ENCODE measurements around the gene CLIP2.
"Not testable (repeated sequence)": the region's sequence is repeated elsewhere in the genome, so short reads cannot be mapped to it uniquely, and the experiment has no call there.

Gene CLIP2

DNA sequence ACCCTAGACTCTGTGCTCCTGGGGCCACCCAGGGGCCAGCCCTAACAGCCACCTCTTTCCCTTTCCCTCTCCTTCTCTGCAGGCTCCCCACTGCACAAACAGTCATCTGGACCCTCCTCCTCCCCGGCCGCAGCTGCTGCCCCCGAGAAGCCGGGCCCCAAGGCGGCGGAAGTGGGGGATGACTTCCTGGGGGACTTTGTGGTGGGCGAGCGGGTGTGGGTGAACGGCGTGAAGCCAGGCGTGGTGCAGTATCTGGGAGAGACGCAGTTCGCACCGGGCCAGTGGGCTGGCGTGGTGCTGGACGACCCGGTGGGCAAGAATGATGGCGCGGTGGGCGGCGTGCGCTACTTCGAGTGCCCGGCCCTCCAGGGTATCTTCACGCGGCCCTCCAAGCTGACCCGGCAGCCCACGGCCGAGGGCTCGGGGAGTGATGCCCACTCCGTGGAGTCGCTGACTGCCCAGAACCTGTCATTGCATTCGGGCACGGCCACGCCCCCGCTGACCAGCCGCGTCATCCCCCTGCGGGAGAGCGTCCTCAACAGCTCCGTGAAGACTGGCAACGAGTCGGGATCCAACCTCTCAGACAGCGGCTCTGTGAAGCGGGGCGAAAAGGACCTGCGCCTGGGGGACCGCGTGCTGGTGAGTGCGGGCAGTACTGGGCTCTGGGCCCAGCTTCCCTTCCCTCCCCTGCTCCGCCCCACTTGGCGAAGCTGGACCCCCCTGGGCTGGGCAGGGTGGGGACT is 49.3 kb downstream of the CLIP2 start:
- no peak for DNase-seq

DNA sequence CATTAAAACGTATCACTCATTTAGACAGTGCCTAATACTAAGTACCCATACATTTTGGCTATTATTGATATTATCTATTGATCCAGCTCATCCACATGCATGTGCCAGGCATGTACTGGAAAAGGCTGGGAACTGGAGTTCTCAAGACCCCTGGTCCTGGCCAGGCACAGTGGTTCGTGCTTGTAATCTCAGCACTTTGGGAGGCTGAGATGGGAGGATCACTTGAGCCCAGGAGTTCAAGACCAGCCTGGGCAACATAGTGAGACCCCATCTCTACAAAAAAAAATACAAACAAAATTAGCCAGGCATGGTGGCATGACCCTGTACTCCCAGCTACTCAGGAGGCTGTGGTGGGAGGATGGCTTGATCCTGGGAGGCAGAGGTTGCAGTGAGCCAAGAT is 50.4 kb downstream of the CLIP2 start:
- DNase-seq = not testable (repeated sequence)

DNA sequence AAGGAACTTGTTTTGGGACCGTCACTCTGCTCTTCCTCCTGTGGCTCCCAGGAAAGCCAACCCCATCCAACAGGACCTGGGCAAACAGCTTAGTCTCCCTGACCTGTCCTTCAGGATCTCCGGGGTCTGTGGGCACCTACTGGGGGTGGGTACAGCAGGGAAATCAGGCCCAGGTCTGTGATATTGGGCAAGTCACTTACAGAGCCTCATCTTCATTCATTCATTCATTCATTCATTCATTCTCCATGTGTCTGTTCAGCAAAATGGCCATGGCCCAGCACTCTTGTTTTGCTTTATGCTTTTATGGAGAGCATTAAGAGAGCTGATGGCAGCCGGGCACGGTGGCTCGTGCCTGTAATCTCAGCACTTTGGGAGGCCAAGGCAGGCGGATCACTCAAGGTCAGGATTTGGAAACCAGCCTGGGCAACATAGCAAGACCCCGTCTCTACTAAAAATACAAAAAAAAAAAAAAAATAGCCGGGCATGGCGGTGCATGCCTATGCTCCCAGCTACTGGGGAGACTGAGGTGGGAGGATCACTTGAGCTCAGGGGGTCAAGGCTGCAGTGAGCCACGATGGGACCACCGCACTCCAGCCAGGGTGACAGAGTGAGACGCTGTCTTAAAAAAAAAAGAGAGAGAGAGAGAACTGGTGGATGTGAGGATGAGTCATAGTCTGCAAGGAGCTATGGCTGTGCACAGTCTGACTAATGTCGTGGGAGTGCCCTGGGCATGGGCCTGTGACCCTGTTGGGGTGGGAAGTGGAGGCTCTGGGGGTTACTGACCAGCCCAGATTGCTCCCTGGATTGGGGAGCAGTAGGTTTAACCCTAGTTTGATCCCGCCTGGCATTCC is 54.3 kb downstream of the CLIP2 start:
- DNase-seq = peak; percentile 84

DNA sequence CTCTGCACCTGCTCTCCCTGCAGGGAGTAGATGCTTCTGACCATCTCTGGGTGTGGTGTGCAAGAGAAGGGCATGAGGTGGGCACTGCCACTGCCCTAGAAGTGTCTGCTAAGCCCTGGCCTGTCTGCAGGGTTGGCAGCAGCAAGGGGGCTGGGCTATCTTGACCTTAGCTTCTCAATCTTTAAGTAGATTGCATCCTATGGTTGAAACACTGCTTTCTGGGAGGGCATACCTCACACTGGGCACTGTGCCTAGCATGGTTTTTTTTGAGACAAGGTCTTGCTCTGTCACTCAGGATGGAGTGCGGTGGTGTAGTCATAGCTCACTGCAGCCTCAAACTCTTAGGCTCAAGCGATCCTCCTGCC is 54.9 kb downstream of the CLIP2 start:
- DNase-seq = peak; percentile 56

DNA sequence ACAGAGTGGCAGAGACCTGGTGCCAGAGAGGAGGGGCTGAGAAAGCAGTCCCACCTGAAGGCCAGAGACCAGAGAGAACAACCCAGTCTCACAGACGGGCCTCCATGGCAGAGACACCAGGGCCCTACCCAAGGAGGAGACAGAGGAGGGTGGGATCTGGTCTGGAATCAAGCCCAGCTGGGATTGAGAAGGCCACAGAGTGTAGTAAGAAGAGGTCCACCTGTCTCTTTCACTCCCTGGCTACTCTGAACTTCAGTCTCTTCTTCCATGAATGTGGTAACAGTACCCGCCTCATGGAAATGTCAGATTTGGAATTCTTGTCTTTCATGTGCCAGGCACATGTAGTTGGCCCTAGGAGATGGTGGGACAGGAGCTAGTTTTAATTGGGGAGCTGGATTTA is 55.6 kb downstream of the CLIP2 start:
- no peak for DNase-seq

DNA sequence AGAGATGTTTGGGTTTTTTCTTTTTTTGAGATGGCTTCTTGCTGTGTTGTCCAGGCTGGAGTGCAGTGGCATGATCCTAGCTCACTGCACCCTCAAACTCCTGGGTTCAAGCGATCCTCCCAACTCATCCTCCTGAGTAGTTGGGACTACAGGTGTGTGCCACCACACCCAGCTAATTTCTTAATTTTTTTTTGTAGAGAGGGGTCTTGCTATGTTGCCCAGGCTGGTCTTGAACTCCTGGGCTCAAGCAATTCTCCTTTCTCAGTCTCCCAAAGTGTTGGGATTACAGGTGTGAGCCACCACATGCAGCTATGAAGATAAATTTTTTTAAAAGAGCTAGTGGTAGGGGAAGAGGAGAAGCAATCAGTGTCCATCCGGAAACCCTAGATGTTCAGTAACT is 56.8 kb downstream of the CLIP2 start:
- DNase-seq = no peak

DNA sequence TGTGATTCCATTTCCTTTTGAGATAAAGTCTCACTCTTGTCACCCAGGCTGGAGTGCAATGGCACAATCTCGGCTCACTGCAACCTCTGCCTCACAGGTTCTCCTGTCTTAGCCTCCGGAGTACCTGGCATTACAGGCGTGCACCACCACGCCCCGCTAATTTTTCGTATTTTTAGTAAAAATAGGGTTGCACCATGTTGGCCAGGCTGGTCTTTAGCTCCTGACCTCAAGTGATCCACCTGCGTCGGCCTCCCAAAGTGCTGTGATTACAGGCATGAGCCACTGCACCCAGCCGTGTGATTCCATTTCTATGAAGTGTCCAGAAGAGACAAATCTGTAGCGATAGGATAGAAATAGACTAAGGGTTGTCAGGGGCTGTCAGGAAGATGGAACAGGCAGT is 60.4 kb downstream of the CLIP2 start:
- DNase-seq = no peak

DNA sequence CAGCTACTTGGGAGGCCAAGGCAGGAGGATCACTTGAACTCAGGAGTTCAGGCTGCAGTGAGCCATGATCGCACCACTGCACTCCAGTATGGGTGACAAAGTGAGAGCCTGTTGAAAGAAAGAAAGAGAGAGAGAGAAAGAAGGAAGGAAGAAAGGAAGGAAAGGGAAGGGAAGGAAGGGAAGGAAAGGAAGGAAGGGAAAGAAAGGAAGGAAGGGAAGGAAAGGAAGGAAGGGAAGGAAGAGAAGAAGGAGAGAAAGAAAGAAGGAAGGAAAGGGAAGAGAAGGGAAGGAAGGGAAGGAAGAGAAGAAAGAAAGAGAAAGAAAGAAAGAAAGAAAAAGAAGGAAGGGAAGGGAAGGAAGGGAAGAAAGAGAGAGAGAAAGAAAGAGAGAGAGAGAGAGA is 61.5 kb downstream of the CLIP2 start:
- no peak for DNase-seq

DNA sequence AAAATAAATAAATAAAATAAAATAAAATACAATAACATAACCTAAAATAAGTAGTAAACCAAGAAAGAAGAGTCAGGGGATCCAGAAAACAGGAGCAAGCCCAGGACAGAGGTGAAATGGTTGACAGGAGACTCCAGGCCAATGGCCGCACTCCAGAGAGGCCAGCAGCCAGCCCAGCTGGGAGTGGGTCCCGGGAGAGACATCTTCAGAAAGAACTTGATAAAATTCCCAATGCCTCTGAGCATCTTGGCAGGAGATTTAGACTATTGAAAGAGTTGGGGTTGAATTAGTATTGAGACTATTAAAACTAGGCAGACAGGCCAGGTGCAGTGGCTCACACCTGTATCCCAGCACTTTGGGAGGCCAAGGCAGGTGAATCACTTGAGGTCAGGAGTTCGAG is 62.6 kb downstream of the CLIP2 start:
- DNase-seq = no peak

DNA sequence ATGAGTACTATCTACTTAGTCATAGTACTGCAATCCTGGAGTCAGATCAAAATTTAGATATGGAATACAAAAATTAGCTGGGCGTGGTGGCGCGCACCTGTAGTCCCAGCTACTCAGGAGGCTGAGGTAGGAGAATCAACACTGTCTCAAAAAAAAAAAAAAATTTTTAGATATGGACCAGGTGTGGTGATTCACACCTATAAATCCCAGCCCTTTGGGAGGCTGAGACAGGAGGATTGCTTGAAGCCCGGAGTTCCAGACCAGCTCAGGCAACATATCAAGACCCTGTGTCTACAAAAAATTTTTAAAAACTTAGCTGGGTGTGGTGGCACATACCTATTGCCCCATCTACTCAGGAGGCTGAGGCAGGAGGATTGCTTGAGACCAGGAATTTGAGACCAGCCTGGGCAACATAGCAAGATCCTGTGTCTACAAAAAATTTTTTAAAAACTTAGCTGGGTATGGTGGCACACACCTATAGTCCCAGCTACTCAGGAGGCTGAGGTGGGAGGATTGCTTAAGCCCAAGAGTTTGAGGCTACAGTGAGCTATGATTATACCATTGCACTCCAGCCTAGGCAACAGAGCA is 63.4 kb downstream of the CLIP2 start:
- DNase-seq = not testable (repeated sequence)

DNA sequence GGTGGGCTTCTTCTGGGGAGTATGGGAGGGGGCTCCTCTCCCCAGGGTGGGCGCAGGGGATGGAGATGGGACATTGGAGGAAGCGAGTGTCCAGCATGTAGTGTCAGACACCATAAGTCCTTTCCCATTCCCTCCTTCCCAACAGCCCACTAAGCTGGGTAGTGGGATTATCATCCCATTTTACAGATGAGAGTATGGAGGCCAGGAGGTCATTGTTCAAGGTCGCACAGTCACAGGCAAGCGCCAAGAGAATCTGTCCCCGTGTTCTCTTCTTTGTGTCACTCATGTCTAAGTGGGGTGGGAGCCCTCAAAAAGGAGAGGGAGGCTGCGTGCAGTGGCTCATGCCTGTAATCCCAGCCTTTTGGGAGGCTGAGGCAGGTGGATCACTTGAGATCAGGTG is 64.8 kb downstream of the CLIP2 start:
- DNase-seq = no peak

DNA sequence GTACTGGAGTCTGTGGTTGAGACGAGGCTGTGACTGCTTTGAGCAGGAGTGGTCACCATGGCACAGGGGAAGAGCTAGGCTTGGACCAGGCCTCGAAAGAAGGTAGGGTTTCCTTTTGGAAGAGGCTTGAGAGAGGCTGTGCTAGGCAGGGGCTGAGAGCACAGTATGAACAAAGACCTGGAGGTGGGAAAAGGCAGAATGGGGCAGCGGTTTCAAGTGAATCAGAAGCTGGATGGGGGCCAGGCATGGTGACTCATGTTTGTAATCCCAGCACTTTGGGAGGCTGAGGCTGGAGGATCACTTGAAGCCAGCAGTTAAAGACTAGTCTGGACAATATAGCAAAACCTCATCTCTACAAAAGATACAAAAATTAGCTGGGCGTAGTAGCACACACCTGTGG is 65.9 kb downstream of the CLIP2 start:
- peak; percentile 88 for DNase-seq

DNA sequence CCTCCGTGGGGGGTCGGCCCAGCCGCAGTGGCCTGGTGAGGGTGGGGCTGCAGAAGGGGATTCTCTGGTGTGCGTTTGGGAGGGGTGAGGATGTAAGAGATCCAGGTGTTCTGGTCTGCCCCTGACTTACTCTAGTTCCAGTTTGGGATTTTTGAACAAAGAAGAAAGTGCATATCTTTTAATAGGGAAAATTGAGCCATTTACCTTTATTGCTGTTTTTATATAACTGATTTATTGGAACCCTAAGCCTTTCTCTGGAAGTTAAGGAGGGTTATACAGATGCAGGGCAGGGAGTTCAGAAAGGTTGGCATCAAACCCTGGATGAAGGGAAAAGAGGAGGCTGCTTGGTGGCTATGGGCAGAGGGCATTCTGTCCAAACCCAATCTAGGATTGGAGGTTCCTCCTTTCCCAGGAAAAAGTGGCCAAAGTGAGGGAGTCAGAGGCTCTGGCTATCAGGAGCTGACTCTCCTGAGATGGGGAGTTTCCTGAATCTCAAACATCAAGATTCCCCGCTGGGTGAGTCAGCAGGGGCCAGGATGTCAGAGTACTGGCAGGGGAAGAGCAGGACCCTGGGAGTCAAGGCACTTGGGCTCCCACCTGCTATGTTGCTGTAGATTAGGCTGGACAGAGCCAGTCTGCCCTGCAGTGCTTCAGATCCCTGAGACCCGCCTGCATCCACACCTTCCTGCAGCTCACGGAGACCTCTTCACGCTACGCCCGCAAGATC is 67.5 kb downstream of the CLIP2 start:
- peak; percentile 58 for DNase-seq

DNA sequence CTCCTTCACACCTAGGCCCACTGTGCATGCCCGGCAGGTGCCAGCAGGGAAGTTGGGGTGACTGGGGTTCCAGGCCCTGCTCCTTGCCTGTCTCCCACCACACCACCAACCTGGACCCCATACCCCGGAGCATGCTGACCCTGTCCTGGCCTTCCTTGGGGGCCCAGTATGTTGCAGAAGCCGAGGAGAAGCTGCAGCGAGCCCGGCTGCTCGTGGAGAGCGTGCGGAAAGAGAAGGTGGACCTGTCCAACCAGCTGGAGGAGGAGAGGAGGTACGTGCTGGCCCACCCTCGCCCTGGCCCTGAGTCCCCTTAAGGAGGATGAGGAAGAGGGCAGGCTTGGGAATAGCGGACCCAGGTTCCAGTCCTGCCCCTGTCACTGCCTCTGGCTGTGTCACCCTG is 70.8 kb downstream of the CLIP2 start:
- no peak for DNase-seq

DNA sequence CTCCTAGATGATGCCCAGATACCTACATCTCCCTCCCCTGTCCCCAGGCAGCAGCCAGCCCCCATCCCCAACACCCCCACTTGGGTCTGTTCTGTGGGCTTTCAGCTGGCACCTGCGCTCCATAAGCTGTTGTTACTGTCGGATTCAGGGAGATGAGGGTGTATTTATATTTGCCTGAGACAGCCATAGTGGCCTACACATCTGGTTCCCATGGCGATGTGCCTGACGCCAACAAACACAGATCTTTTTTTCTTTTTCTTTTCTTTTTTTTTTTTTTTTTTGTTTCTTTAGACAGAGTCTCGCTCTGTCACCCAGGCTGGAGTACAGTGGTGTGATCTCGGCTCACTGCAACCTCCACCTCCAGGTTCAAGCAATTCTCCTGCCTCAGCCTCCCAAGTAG is 73.1 kb downstream of the CLIP2 start:
- DNase-seq = no peak

DNA sequence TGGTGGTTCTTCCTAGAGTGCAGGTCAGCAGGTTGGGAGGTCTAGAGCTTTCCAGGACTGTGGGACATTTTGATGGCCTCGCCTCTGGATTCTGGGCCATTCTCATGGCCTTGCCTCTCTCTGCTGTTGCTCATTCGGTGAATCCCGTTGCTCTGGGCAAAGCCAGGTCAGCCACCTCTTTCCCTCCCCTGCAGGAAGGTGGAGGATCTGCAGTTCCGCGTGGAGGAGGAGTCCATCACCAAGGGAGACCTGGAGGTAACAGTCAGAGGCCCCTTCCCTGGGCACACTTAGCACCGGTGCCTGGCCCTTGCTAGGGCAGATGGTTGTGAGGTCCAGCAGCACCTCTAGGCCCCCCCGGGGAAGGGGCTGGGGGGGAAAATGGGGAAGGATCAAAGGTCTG is 74.9 kb downstream of the CLIP2 start:
- DNase-seq = no peak

DNA sequence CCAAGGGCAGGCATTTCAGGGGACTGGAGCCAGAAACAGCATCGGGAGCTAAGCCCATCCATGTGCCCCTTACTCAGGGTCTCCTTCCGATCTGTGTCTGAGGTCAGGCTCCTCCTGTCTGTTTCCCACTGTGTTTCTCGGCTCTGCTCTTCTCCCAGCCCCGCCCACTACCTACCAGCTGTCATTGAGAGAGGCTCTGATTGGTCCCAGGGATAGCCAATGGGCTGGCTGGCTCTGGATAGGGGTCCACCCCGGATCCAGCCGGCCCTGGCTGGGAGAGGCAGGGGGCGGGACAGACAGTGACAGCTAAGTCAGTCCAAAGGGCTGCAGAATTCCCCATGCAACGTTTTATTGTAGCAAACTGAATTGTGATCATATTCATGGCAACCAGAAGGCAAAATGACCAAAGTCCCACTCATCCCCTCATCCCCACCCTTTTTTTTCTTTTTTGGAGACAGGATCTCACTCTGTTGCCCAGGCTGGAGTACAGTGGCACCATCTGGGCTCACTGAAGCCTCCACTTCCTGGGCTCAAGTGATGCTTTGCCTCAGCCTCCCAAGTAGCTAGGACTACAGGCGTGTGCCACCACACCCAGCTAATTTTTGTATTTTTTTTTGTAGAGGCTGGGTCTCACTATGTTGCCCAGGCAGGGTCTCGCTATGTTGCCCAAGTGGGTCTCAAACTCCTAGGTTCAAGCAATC is 76.3 kb downstream of the CLIP2 start:
- DNase-seq = peak; percentile 39

DNA sequence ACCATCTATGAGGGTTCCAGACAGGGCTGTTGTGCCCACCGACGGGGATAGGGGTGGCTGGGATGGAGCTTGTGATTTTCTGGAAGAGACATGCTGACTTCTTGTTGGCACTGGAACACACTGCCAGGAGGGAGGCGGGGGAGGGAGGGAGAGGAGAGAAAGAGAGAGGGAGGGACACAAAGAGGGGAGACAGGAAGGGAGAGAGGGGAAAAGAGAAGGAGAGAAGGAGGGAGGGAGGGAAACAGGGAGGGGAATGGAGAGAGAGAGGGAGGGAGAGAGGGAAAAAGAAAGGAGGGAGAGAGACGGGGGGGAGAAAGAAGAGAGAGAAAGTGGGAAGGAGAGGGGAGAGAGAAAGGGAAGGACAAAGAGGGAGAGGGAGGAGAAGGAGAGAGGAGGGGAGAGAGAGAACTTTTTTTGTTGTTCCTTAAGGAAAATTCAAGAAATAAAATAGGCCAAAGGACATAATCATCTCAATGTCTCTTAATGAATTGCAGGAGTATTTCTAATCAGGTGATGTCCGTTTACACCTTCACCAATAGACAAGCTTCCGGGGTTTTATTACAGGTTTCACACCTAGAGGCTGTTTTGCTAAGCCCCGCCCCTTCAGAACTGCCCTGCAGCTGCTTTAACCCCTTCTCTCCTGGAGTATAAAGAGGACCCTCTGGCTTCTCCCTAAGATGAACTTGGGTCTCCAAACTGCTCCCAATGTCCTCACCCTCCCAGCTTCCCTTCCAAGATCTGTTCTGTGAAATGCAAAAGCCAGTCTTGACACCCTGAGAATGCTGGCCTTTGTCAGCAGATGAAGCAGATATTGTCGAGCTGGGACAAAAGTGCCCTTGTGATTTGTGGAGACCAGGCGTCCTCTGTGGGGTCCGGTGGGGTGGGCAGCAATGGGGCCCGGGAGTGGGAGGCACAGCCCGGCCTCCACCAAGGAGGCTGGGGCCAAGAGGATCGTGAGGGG is 82.5 kb downstream of the CLIP2 start:
- no peak for DNase-seq

DNA sequence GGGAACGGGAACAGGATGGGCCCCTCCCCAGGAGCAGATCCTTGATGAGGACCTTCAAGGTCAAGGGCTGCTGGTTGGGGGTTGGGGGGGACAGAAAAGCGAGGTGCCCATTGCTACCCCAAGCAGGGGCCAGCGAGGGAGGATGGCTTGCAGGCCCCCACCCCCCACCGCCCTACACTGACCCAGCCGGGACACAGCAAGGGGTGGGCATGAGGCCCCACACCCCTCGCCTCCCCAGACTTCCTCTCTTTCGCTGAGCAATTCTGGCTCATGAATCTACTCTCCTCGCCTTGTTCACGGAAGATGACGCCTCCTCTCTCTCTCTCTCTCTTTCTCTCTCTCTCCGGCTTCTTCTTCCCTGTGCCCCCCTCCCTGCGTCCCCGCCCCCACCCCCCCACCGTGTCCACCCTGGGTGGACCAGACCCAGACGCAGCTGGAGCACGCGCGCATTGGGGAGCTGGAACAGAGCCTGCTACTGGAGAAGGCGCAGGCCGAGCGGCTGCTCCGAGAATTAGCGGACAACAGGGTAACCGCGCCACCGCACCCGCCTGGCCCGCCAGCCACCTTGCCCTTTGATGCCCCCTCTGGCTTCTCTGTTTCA is 83.4 kb downstream of the CLIP2 start:
- no peak for DNase-seq

DNA sequence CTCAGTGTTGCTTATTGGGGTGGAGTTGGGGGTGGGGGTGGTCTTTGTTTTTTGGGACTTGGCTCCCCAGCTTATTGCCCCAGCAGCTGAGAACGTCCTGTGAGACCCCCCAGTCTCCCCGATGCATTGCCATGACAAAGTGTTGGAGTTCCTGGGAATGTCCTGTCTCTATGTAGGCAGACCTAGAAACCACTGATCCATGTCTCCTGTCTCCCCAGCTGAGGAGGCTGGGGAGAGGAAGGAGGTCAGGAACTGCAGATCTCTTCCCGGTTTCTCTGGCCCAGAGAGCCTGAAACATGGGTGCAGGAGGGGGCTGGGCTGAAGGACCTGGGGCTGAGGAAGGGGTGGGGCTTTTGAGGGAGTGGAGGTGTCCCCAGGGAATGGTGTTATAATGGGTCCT is 84.3 kb downstream of the CLIP2 start:
- DNase-seq = no peak

DNA sequence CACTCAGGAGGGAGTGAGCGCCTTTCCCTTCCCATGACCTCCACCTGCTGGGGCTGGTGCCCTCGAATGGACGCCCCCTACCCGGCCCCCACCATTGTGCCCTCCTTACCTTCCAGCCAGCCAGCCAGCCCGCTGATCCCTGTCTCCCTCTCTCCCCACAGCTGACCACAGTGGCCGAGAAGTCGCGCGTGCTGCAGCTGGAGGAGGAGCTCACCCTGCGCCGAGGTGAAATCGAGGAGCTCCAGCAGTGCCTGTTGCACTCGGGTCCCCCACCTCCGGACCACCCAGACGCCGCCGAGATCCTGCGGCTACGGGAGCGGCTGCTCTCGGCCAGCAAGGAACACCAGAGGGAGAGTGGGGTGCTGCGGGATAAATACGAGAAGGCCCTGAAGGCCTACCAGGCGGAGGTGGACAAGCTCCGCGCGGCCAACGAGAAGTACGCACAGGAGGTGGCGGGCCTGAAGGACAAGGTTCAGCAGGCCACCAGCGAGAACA is 86.6 kb downstream of the CLIP2 start:
- DNase-seq = no peak

All from EL (cell line).